Measurements from ENCODE around the gene RNU6-9.
A peak's percentile ranks its signal among the peaks of the same experiment; 100 is the strongest.
"Not testable (repeated sequence)": the region's sequence is repeated elsewhere in the genome, so short reads cannot be mapped to it uniquely, and the experiment has no call there.

The RNU6-9 gene

GRCh38 chr19:861756-862580 lies 31.3 kb upstream of the RNU6-9 start:
- peak; percentile 61 for DNase-seq

- DNase-seq = peak; percentile 81
Observed at GRCh38 chr19:862581-863314, 30.5 kb upstream of the RNU6-9 start.

- DNase-seq = no peak
Observed at GRCh38 chr19:863315-863620, 30.0 kb upstream of the RNU6-9 start.

- no peak for DNase-seq
Observed at GRCh38 chr19:866769-867300, 26.4 kb upstream of the RNU6-9 start.

GRCh38 chr19:867301-867793 lies 25.9 kb upstream of the RNU6-9 start:
- DNase-seq = no peak

GRCh38 chr19:867855-868457 lies 25.3 kb upstream of the RNU6-9 start:
- no peak for DNase-seq

GRCh38 chr19:868458-869244 lies 24.6 kb upstream of the RNU6-9 start:
- no peak for DNase-seq

GRCh38 chr19:869245-870177 lies 23.8 kb upstream of the RNU6-9 start:
- DNase-seq = no peak

GRCh38 chr19:870314-870713 lies 23.0 kb upstream of the RNU6-9 start:
- DNase-seq = no peak

- no peak for DNase-seq
Observed at GRCh38 chr19:870963-871401, 22.3 kb upstream of the RNU6-9 start.

GRCh38 chr19:871446-872265 lies 21.6 kb upstream of the RNU6-9 start:
- peak; percentile 13 for DNase-seq

- DNase-seq = peak; percentile 81
Observed at GRCh38 chr19:872266-872951, 20.9 kb upstream of the RNU6-9 start.

- DNase-seq = peak; percentile 64
Observed at GRCh38 chr19:873084-873483, 20.2 kb upstream of the RNU6-9 start.

GRCh38 chr19:873561-874041 lies 19.7 kb upstream of the RNU6-9 start:
- no peak for DNase-seq

- no peak for DNase-seq
Observed at GRCh38 chr19:875265-875879, 17.9 kb upstream of the RNU6-9 start.

GRCh38 chr19:876089-876488 lies 17.2 kb upstream of the RNU6-9 start:
- DNase-seq = no peak

- DNase-seq = no peak
Observed at GRCh38 chr19:876780-877314, 16.4 kb upstream of the RNU6-9 start.

GRCh38 chr19:877992-878660 lies 15.2 kb upstream of the RNU6-9 start:
- DNase-seq = not testable (repeated sequence)
